ENCODE results near the gene P2RY8.
"Not testable (repeated sequence)": the region's sequence is repeated elsewhere in the genome, so short reads cannot be mapped to it uniquely, and the experiment has no call there.

P2RY8 gene

GRCh38 chrX:1485033-1485432 is 52.0 kb downstream of the P2RY8 start:
- DNase-seq: no peak

- no peak for DNase-seq
Observed at GRCh38 chrX:1484638-1485019, 52.4 kb downstream of the P2RY8 start.

GRCh38 chrX:1483843-1484637 is 52.9 kb downstream of the P2RY8 start:
- no peak for DNase-seq

DNA sequence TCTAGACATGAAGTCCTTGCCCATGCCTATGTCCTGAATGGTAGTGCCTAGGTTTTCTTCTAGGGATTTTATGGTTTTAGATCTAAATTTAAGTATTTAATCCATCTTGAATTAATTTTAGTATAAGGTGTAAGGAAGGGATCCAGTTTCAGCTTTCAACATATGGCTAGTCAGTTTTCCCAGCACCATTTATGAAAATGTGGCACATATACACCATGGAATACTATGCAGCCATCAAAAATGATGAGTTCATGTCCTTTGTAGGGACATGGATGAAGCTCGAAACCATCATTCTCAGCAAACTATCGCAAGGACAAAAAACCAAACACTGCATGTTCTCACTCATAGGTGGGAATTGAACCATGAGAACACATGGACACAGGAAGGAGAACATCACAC is 54.5 kb downstream of the P2RY8 start:
- not testable (repeated sequence) for DNase-seq

GRCh38 chrX:1481636-1482529 is 55.1 kb downstream of the P2RY8 start:
- DNase-seq: peak; percentile 96

GRCh38 chrX:1480082-1480785 is 56.8 kb downstream of the P2RY8 start:
- no peak for DNase-seq

- DNase-seq: no peak
Observed at GRCh38 chrX:1477801-1478458, 59.1 kb downstream of the P2RY8 start.

DNA sequence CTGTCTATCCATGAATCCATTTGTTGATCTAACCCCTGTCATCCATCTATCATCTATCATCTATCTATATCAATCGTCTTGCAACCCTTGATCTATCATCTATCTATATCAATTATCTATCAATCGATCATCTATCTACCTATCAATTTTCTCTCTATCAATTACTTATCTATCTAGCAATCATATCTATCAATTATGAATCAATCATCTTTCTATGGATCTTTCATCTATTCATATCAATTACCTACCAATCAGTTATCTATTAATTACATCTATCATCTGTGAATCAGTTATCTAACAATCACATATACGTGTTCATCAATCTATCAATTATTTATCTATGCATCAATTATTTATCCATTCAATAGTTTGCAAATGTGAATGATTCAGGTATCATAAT is 59.8 kb downstream of the P2RY8 start:
- DNase-seq: no peak

- no peak for DNase-seq
Observed at GRCh38 chrX:1476682-1477081, 60.3 kb downstream of the P2RY8 start.

GRCh38 chrX:1475881-1476280 is 61.1 kb downstream of the P2RY8 start:
- DNase-seq: no peak

DNA sequence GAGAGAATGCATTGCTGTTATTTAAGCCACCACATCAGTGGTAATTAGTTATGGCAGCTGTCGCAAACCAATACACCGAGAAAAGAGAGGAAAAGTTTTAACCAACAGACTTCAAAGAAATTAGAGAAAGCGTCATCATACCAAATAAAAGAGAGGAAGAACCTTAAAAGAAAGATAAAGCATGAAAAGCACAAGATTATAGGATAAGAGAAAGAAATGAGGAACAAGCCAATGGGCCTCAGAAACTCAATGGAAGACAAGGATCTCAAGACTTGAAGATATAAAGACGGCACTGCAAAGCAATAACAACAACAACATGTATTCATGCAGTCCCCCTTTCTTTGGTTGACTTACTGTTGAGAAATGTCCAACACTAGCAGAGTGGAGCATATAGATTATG is 61.5 kb downstream of the P2RY8 start:
- no peak for DNase-seq

- DNase-seq: not testable (repeated sequence)
Observed at GRCh38 chrX:1474593-1474992, 62.4 kb downstream of the P2RY8 start.

DNA sequence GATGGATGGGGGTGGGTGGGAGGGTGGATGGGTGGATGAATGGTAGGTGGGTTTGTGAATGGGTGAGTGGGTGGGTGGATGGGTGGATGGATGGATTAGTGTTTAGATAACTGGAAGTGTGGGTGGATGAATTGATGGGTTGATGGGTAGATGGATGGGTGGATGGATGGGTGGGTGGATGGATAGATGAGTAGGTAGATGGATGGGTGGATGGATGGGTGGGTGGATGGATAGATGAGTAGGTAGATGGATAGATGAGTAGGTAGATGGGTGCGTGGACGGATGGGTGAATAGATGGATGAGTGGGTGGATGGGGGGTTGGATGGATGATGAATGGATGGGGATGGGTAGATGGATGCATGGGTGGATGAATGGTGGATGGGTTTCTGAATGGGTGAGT is 64.0 kb downstream of the P2RY8 start:
- DNase-seq: no peak

DNA sequence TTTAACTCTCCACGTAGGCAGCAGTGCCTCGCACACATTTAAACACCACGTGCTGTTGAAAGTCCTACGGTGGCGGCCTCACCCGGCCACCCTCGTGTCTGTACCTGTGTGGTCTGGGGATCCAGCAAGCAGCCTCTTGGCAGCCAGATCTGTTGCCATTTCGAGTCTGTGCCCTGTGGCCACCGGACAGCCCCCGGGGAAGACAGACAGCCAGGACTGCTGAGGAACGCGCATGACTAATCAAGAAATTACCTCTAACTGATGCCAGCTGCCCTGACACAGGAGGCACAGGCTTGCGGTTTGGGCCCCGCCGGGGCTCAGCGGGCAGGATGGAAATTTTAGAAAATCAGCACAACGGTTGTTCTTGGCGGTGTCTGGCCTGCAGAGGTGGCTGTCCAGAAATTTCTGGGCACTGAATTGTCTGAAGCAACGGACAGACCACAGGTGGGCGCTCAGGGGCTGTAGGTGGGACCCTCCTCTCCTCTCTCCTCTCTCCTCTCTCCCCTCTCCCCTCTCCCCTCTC is 68.7 kb downstream of the P2RY8 start:
- peak; percentile 97 for DNase-seq

- DNase-seq: peak; percentile 96
Observed at GRCh38 chrX:1466971-1467561, 69.9 kb downstream of the P2RY8 start.

DNA sequence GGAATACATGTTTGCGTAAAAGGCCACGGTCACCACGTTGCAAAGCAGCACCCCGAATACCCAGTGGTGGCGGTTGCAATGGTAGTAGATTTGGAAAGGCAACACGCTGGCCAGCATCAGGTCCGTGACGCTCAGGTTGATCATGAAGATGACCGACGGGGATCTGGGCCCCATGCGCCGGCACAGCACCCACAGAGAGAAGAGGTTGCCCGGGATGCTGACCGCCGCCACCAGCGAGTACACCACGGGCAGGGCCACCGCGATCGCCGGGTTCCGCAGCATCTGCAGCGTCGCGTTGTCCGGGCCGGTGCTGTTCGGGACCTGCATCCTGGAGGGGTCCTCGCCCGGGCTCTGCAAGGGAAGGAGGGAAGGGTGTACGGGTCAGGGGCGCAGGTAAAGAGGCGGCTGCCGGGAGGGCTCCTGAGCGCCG is 70.7 kb downstream of the P2RY8 start:
- no peak for DNase-seq

DNA sequence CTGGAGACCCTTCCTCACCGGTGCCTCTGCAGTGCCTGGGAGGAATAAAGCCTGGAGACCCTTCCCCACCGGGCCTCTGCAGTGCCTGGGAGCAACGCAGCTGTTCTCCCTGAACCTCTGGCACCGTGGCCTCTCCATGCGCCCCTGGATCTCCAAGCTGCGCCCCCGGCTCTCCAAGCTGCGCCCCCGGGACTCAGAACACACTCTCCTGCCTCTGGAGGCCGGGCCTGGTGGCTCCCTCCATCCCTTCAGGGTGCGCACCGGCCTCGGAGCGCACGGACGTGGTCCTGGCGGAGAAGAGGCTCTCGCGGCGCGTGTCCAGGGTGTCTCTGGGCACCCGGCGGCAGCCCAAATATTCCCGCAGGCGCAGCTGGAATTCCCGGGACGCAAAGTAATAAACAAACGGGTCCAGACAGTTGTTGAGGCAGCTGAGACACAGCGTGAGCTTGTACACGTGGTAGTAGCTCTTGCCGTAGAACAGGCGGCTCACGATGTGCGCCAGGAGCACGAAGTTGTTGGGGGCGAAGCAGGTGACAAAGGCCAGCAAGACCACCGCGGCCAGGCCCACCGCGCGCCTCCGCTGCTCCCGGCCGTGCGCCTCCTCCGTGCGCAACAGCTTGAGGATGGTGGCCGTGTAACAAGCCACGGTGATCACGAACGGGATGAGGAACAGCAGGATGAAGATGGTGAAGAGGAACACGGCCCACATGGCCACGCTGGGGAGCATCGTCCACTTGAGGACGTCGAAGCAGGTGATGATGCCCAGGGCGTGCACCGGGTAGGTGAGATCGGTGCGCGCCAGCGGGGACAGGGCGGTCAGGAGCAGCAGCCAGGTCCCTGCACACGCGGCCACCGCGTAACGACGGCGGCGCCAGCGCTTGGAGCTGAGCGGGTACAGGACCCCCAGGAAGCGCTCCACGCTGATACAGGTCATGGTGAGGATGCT is 71.4 kb downstream of the P2RY8 start:
- no peak for DNase-seq

- DNase-seq: peak; percentile 1
Observed at GRCh38 chrX:1464971-1465285, 72.1 kb downstream of the P2RY8 start.

DNA sequence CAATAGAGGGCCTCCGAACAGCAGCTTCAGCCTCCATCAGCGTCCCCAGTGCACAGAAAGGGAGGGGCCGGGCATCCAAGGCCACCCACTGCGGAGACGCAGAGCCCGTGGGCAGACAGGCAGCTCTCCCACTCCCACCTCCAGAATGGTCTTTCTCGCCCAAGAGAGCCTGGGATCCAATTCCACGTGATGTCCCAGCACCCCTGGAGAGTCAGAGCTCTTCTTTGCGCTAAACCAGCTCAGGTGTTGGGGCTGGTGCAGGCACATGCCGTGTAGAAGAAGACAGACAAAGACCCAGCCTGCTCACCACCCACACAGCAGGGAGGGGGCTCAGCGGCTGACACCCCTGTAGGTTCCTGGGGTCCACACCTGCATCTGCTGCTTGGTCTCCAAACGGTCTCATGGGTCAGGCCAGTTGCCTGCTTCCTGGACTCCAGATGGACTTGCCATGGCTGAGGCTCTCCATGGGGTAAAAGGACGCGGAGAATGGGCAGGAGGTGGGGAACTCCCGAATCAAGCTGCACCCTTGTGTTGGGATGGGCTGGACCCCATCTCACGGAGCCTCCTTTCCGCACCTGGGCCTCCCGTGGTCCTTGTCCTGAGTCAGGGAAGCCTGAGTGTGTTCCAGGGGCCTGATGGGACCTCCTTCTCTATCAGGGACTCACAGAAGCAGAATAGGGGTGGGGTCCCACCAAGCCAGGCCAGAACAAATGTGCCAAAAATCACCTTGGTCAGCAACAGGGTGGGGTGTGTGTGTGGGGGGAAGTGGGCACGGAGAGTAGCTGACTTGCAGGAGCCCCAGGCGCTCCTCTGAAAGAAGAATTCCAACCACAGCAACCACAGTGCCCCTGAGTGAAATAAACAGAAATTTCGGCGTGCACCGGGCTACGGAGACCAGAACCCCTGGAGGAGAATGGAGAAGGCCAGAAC is 72.7 kb downstream of the P2RY8 start:
- no peak for DNase-seq

GRCh38 chrX:1463581-1463980 is 73.4 kb downstream of the P2RY8 start:
- DNase-seq: no peak
